Measurements from ENCODE around the gene DNM2.

DNA sequence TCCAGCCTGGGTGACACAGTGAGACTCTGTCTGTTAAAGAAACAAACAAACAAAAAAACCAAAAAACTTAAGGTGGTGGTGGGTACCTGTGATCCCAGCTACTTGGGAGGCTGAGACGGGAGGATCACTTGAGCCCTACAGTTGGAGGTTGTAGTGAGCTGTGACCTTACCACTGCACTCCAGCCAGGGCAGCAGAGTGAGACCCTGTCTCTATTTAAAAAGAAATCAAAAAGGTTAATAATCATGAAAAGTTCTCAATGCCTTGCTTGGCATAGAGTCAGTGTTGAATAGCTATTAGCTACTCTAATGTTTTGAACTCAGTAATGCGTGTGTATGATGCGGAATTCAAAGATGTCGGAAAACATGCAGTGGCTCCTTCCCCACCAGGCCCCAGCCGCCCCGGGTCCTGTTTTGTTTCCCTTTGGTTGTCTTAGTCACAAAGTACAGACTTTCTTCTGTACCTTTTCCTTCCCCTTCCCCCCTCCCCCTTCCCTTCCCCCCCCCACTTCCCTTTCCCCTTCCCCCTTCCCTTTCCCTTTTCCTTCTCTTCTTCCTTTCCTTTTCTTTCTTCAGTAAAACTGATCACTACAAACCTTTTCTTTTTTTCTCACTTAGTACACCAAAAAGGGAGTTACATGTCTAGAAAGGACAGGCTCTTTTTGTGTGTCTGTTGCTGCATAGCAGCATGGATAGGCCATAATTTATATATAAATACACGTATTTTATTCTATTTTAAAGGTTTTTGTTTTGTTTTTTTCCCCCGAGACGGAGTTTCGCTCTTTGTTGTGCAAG, 35.2 kb downstream of the DNM2 start:
- TF ChIP-seq CTCF (IDR thresholded peaks at IDR 0.05), result no peak
- no peak for TF ChIP-seq EP300 (IDR thresholded peaks at IDR 0.05)
- no peak for TF ChIP-seq POLR2A (IDR thresholded peaks at IDR 0.05)
